Activated CD4-positive, alpha-beta T cell treated with anti-CD3 and anti-CD28 coated beads for 48 hours (primary cell): Measurements from ENCODE around the gene TANGO6.
"Not testable (repeated sequence)": the region's sequence is repeated elsewhere in the genome, so short reads cannot be mapped to it uniquely, and the experiment has no call there.

ENCODE experiments used
- DNase-seq: peaks from one replicate; pipeline ENCODE4 v3.0.0-alpha.2; 2020

Gene TANGO6

GRCh38 chr16:68978303-68978954 is 135.1 kb downstream of the TANGO6 start:
- DNase-seq = no peak

DNA sequence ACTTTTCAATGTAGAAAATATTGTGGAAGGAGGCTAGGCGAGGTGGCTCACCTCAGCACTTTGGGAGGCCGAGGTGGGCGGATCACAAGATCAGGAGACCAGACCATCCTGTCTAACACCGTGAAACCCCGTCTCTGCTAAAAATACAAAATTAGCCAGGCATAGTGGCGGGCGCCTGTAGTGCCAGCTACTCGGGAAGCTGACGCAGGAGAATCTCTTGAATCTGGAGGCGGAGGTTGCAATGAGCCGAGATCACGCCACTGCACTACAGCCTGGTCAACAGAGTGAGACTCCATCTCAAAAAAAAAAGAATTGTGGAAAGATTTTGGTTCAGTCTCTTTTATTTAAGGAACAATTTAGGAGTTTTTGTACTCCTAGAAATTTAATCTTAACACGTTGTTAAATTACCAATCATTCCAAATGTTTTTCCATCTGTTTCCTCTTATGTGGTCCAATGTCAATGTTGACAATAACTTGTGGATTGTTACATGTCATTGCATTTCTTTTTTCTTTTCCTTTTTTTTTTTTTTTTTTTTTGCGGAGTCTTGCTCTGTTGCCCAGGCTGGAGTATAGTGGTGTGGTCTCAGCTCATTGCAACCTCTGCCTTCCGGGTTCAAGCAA is 137.5 kb downstream of the TANGO6 start:
- no peak for DNase-seq

GRCh38 chr16:68981971-68982370 is 138.6 kb downstream of the TANGO6 start:
- DNase-seq = no peak

- DNase-seq = no peak
Observed at GRCh38 chr16:68984467-68984866, 141.1 kb downstream of the TANGO6 start.

DNA sequence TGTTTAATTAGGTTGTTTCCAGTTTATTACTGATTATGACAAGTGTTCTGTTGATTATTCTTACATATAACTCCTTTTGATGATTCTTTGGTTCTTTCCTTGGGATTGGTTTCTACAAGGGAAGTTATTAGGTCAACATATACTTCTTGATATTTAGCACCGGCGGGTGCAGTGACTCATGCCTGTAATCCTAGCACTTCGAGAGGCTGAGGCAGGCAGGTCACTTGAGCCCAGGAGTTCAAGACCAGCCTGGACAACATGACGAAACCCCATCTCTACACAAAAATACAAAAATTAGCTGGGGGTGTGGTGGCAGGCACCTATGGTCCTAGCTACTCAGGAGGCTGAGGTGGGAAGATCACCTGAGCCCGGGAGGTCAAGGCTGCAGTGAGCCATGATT is 141.9 kb downstream of the TANGO6 start:
- no peak for DNase-seq

DNA sequence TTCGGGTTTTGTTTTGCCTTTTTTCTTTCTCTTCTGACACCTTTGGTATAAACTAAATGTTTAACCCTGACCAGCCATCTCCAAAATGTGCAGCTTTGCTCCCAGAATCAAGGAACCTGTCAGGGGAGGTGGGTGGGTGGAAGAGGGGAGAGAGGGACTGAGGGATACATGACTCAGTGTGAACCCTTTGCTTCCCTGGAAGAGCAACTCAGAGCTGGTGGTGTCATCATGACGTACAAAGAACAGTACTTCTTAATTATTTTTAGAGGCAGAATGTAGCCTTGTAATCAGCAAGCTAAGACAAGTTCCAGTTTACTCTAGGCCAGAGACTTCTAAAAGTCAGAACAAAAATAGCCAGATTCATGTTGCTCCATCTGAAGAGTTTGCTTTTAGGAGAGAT is 142.5 kb downstream of the TANGO6 start:
- DNase-seq = no peak

DNA sequence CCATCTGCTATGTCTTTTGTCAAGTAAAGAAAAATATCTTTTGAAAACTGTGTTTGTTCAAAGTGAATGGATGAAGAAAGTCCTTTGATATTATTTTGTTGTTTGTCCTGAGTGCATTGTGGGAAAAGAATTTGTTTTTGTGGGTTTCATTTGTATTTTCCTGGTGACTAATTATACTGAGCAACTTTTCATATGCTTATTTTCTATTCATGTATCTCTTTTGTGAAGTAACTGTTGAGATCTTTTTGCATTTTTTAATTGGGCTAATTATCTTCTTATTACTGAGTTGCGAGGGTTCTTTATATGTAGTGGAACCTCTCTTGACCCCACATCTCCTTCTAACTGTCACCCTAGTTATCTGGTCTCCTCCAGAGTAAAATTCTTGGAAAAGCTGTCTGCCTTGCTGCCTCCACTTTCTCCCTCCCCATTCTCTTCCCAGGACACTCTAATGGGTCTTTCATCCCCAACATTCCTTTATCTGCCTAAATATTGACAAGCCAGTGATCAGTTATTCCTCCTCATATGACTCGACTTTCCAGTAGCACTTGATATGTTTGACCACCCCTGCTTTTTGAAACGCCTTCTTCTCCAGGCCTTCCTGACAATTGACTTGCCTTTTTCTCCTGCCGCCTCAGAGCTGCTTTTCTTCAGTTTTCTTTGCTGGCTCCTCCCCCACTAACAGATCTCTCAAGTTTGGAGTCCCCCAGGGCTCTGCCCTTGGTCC is 144.6 kb downstream of the TANGO6 start:
- no peak for DNase-seq

DNA sequence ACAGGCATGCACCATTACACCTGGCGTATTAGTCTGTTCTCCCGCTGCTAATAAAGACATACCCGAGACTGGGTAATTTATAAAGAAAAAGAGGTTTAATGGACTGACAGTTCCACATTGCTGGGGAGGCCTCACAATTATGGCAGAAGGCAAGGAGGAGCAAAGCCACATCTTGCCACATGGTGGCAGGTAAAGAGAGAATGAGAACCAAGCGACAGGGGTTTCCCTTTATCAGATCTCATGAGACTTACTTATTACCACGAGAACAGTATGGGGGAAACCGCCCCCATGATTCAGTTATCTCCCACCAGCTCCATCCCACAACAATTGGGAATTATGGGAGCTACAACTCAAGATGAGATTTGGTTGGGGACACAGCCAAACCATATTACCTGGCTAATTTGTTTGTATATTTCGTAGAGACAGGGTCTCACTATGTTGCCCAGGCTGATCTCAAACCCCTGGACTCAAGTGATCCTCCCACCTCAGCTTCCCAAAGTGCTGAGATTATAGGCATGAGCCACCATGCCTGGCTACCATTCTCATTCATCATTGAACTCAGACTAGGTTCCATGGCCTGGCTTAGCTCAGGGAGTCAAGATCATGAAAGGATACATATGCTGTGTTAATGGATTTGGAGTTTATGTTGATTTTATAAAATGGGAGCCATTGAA is 147.0 kb downstream of the TANGO6 start:
- not testable (repeated sequence) for DNase-seq

DNA sequence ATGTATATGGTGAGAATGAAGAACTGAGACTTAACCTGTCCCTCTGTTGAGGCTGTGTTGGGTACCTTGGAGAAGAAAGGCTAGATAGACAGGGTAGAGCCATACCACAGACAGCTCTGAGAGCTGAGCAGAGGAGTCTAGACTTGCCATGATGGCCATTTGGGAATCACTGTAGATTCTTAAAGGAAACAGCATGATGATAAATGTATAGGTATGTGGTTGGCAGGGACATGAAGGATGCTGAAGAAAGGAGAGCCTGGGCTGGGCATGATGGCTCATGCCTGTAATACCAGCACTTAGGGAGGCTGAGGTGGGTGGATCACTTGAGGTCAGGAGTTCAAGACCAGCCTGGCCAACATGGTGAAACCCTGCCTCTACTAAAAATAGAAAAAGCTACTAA is 147.7 kb downstream of the TANGO6 start:
- no peak for DNase-seq

DNA sequence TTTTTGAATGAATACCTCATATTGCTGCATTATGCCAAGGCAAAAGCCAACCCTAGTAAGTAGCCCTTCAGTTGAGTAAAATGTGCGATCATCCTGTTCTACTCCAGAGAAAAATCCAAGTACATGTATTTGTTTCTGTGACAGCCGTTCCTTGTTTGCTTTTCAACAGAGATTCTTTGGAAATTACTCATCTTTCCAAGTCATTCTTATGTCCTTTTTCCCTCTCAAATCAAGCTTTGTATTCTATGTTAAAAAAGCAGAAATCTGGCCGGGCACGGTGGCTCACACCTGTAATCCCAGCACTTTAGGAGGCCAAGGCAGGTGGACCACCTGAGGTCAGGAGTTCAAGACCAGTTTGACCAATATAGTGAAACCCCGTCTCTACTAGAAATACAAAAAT is 149.2 kb downstream of the TANGO6 start:
- DNase-seq = no peak

DNA sequence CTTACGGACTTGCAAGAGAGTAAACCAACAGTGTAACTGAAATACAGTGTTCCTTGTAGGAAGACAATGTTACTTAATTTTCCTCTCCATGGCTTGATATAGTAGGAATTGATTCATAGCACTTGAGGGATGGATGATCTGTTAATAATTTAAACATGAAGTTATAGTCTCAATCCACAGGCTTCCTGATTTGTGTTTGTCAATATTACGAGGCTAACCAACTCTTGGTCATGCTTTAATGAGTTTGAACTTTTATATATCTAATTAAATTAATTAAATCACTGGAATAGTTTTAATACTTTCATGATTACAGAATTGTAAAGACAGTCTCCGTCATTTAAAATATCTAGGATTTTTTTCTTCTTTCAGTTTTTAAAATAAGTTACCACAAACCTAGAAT is 150.1 kb downstream of the TANGO6 start:
- no peak for DNase-seq

DNA sequence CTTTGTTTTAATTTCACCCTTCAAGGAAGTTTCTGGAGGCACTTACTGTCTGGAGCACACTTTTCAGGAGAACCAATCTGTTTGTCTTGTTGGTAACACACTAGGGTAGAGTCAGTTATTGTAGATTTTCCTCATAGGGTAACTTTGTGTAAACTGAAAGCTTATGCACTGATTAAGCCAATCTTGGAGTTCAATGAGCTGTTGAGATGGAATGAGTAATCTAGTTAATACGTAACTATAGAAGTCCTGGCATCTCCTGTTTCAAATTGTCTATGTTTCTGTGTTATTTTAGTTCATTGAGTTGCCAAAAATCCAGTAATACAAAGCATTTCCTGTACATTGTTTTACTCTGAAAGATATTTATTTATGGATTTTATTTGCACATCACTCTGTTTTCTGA is 150.6 kb downstream of the TANGO6 start:
- DNase-seq = no peak

DNA sequence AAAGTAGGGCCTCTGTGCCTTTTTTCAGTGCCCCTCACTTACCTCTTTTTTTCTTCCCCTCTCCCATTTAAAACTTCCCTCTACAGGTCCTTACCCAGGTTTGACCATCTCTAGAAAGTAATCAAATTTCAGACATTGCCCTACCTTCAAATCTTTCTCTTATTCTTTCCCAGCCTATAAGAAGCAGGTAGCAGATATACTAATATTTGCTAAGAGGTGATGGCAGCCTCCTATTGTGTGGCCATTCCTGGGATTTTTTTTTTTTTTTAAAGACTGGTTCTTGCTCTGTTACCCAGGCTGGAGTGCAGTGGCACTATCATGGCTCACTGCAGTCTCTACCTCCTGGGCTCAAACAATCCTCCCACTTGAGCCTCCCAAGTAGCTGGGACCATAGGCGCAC is 151.0 kb downstream of the TANGO6 start:
- no peak for DNase-seq

DNA sequence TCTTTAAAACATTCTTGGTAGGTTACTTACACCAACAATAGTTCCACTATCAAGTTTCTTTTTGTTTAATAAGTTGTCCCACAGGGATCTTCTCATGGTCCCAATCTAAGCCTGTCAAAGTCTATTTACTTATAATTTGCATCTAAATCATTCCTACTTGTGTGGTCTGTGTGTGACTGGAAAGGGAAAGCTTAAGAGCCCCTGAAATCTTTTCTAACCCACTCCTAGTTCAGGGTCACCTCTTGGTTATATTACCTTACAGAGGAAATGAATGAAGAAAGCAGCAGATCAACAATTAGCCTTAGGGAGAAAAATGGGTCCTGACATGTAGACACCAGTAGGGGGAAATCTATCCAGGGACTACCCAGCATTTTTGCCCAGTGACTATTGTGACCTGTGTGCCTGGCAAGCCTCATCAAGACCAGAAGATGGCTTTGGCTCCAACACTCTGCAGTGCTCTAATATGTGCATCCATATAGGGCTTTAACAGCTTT is 151.7 kb downstream of the TANGO6 start:
- DNase-seq = no peak

- DNase-seq = no peak
Observed at GRCh38 chr16:68997564-68997963, 154.2 kb downstream of the TANGO6 start.

DNA sequence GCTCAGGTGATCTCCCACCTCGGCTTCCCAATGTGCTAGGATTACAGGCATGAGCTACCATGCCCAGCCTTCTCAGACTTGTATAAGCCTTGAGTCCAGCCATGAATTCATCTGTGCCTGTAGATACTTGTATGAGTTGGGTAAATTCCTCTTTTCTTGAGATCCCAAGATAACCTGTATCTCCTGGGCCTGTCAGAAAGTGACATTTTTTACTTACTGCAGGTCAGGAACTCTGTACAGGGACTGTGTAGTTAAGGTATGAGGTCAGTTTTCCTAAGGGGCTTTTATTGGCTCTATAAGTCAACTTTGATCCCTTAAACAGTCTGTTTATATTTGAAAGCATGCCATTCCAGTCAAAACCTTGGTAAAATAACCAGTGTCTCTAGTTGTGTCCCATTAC is 155.8 kb downstream of the TANGO6 start:
- DNase-seq = no peak

DNA sequence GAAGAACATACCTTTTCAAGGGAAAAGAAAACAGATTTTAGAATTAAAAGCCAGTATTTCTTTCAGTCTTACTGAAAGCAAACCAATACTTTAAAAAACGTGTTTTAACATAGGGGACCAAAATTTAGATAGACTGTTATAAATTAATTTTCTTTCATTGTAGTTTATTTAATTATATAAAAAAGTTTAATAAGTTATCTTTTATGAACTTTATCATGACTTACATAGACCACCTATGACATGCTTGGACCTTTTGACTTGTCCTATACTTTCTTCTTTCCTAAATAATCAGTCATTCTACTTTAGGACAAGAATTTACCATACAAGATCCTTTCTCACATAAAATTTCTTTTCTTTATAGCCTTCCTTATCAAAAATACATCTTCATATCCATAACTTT is 160.2 kb downstream of the TANGO6 start:
- DNase-seq = no peak

DNA sequence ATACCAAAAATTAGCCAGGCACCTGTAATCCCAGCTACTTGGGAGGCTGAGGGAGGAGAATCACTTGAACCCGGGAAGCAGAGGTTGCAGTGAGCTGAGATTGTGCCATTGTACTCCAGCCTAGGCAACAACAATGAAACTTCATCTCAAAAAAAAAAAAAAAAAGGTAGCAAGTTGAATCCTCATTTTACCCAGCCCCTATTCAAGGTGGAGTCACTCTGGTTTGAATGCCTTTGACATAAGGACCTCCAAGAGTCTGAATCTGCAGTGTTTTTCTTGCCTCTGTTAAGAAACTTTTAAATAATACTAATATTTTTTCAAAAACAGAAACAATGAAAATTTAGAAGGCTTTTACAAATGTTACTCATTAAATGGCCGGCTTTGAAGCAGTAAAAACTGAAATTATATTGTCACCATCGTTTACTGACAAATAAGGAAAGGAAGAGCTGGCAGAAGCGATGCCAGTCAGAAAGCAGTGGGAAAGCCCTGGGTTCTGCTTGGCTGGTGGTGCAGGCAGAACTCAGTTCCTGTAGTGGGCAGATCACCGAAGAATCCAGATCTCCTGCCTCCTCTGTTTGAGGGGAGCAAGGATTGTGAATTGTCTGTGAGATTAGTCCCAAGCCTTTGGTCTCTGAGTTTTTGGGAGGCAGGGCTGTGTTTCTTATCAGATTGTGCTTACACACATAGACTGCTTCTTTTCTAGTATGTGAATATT is 162.5 kb downstream of the TANGO6 start:
- no peak for DNase-seq

DNA sequence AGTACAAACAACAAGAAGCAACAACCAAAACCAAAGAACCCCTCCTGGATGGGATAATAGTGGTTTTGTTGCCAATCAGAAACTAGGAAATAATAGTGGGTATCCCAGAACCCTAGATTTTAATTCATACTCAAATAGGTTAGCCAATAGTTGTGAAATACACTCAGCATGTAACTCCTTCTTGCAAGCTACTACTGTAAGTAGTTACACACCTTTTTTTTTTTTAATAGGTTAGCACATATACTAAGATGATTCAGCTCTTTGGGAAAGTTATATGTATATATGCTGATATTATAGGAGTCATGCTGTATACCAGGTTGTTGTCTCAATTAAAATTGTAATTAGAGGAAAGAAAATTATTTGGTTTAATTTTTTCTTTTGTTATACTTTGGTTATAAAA is 169.6 kb downstream of the TANGO6 start:
- DNase-seq = no peak

DNA sequence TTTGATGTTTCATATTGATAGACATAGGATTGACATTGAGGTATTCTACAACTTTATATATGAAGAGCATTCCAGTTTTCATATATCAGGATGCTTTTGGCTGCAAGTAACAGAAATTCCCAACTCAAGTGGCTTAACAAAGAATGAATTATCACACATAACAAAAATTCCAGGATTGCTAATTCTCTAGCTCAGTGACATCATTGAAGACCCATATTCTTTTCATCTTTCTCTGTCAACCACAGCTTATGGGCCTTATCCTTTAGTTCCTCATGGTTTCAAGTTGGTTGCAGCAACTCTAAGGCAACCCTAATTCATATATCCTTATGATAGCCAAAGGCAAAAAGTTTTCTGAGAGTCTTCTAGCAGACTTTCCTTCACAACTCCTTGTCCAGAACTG is 170.7 kb downstream of the TANGO6 start:
- DNase-seq = no peak

DNA sequence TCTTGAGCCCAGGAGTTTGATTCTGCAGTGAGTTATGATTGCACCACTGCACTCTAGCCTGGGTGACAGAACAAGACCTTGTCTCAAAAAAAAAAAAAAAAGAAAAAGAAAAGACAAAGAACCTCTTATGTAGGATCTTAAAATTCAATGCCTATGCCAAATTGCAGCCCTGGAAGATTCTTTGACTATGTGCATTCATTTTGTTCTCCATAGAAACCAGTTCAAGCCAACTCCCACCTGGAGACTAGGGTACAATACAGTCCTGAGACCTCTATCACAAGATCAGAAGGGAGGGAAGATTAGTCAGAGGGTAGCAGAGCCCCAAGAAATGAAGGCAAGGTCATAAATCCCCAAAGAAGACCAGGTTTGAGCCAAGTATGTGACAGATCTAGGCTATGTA is 171.5 kb downstream of the TANGO6 start:
- DNase-seq = no peak

DNA sequence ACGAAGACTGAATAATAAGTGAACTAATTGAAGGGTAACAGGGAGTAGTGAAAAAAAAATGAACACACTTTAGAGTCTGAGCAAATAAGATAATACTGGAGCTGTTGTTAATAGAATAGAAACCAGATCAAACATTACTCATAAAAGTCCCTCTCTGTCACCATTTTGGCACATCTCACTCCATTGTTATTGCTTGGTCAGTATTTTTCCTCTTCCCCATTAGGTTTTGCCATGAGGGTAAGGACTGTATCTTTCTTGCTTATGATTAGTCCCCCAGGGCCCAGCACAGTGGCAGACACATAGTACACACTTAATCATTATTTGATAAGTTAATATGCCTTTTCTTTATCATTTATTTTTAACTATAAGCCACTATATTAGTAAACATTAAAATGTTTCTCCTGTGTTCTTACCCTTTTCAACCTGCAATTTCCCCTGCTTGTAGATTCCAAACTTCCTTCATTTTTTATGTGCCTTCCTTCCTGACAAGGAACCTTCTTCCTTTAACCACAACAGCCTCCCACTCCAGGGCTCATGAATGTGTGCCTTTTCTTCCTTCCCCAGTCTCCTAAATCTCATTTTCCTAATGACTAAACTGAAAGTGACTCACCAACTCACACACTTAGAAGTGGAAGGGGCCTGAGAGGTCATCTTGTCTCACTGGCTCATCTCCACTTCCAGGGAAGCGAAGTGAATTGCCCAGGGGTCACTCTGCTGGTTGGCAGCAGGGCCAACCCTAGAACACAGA is 173.9 kb downstream of the TANGO6 start:
- peak; percentile 13 for DNase-seq
